SU-DHL-6 (cell line): ENCODE results near the gene NFIB.

Source experiments
- H2AFZ ChIP-seq: fragments of 200-600 bp; sonication (generic); 2 replicates; pipeline ENCODE4 v1.6.1; 2014; ENCODE audit warnings: low read depth, mild to moderate bottlenecking, moderate library complexity, mixed read lengths, antibody characterized with exemption, low read length; ENCODE audit not compliant: severe bottlenecking
- H3F3A ChIP-seq: fragments of 200-600 bp; shearing (Covaris generic); 2 replicates; pipeline ENCODE4 v1.6.0; 2016; ENCODE audit warnings: antibody characterized with exemption, mild to moderate bottlenecking; ENCODE audit not compliant: insufficient read depth
- H3K27ac ChIP-seq: fragments of 200-600 bp; sonication (generic); 2 replicates; pipeline ENCODE4 v1.5.1; 2016; ENCODE audit warnings: low read depth, mild to moderate bottlenecking, low read length, moderate library complexity, mixed read lengths
- H3K27me3 ChIP-seq: fragments of 200-600 bp; sonication (generic), shearing (Covaris generic); 2 replicates; pipeline ENCODE4 v1.6.0; 2014; ENCODE audit warnings: mild to moderate bottlenecking, low read length
- H3K36me3 ChIP-seq: fragments of 200-600 bp; sonication (generic); 2 replicates; pipeline ENCODE4 v1.6.1; 2014; ENCODE audit warnings: mild to moderate bottlenecking, low read length, mixed read lengths
- H3K4me2 ChIP-seq: fragments of 300-600, 200-600 bp; shearing (Covaris generic), sonication (generic); 2 replicates; pipeline ENCODE4 v1.6.0; 2014; ENCODE audit warnings: low read length, low read depth, mild to moderate bottlenecking; ENCODE audit not compliant: poor library complexity, severe bottlenecking
- H3K4me3 ChIP-seq: fragments of 200-600 bp; sonication (generic); 2 replicates; pipeline ENCODE4 v1.5.1; 2014; ENCODE audit warnings: antibody characterized with exemption, low read length, mild to moderate bottlenecking, mixed read lengths; ENCODE audit not compliant: insufficient read depth, poor library complexity, severe bottlenecking
- H3K79me2 ChIP-seq: fragments of 200-600 bp; sonication (generic); 2 replicates; pipeline ENCODE4 v1.6.1; 2014; ENCODE audit warnings: mild to moderate bottlenecking, low read length, moderate library complexity; ENCODE audit not compliant: insufficient read depth
- H3K9ac ChIP-seq: fragments of 200-600 bp; sonication (generic); 2 replicates; pipeline ENCODE4 v1.7.0; 2014; ENCODE audit warnings: mild to moderate bottlenecking, low read length
- H3K9me2 ChIP-seq: fragments of 200-600 bp; sonication (generic); replicated peaks from 2 replicates; pipeline ENCODE4 v1.6.1; 2014; ENCODE audit warnings: low read length; ENCODE audit not compliant: insufficient read depth
- H3K9me3 ChIP-seq: fragments of 200-600 bp; sonication (generic); 2 replicates; pipeline ENCODE4 v1.6.1; 2014; ENCODE audit warnings: low read length, mixed read lengths; ENCODE audit not compliant: insufficient read depth
- H4K20me1 ChIP-seq: fragments of 200-600 bp; sonication (generic); 2 replicates; pipeline ENCODE4 v1.6.1; 2014; ENCODE audit warnings: low read depth, mild to moderate bottlenecking, antibody characterized with exemption, low read length, moderate library complexity, mixed read lengths
- CTCF ChIP-seq: fragments of 200-600 bp; sonication (generic); IDR thresholded peaks from one replicate; pipeline ENCODE4 v1.5.1; 2017; ENCODE audit warnings: antibody characterized with exemption, mild to moderate bottlenecking, low read length, moderate library complexity; ENCODE audit not compliant: insufficient read depth, poor library complexity, severe bottlenecking
- EZH2phosphoT487 ChIP-seq: fragments of 200-600 bp; sonication (generic), shearing (Covaris generic); conservative IDR thresholded peaks from 2 replicates; pipeline ENCODE4 v1.6.1; 2018; ENCODE audit warnings: mild to moderate bottlenecking, antibody characterized with exemption, low read length, moderate library complexity, mixed read lengths

Gene NFIB

GRCh38 chr9:14210428-14210827, 103.5 kb downstream of the NFIB start:
- H2AFZ ChIP-seq: no peak overlapping the region
- H3K27me3 ChIP-seq: no peaks in the 10 kb centered on the region
- no peaks in the 10 kb centered on the region for H3K79me2 ChIP-seq
- no peaks in the 10 kb centered on the region for H3K9me3 ChIP-seq
- no peak for TF ChIP-seq CTCF
- TF ChIP-seq EZH2phosphoT487: no peak
- no peaks in the 10 kb centered on the region for H3K36me3 ChIP-seq
- H3K27ac ChIP-seq: no peak overlapping the region
- H3K4me2 ChIP-seq: no peak overlapping the region
- H3K4me3 ChIP-seq: no peak overlapping the region
- H4K20me1 ChIP-seq: no peaks in the 10 kb centered on the region
- H3F3A ChIP-seq: no peaks in the 10 kb centered on the region
- H3K9ac ChIP-seq: no peak overlapping the region
- no peaks in the 10 kb centered on the region for H3K9me2 ChIP-seq

GRCh38 chr9:14209399-14210345, 104.3 kb downstream of the NFIB start:
- Histone ChIP-seq H3F3A (no peaks in the 10 kb centered on the region), H3K36me3 (no peaks in the 10 kb centered on the region), H3K9ac (no peak overlapping the region), H3K79me2 (no peaks in the 10 kb centered on the region), H4K20me1 (no peaks in the 10 kb centered on the region), H3K9me3 (no peaks in the 10 kb centered on the region), H3K27ac (no peak overlapping the region), H3K27me3 (no peaks in the 10 kb centered on the region), H3K4me2 (no peak overlapping the region), H3K9me2 (no peaks in the 10 kb centered on the region), H3K4me3 (no peak overlapping the region), H2AFZ (no peak overlapping the region)
- TF ChIP-seq CTCF (no peak), EZH2phosphoT487 (no peak)

DNA sequence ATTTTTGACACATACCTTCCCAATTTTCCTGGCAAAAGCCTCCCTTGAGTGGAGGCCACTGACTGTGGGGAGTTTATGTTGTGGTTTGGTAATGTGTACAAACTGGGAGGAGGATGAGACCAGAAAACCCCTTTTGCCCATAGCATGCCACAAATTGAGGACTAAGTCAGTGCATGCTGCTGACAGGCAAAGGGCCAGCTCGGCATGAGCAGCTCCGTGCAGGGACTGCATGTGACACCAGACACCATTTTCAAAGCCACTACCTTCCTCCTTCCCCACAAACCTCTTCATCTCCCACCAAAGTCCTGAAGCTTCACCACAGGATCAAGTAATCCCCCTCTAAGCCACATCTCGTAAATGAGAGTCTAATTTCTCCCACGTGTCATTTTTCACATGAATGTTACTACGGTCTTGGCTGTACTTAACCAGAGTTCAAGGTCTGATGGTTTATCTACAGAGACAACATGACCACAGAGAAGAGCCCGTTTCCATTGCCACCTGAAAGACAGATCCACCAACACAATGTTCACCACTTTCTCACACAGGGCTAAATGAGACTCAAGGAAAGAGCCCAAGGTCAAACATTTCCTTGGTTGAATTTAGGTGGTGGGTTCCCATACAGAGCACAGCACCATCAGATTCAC, 106.5 kb downstream of the NFIB start:
- H3K4me2 ChIP-seq: no peak overlapping the region
- H2AFZ ChIP-seq: no peak overlapping the region
- H3K27ac ChIP-seq: no peak overlapping the region
- no peaks in the 10 kb centered on the region for H3K79me2 ChIP-seq
- no peaks in the 10 kb centered on the region for H3K36me3 ChIP-seq
- TF ChIP-seq EZH2phosphoT487 (no peak), CTCF (no peak)
- H3K27me3 ChIP-seq: no peaks in the 10 kb centered on the region
- H3F3A ChIP-seq: no peaks in the 10 kb centered on the region
- H3K9me2 ChIP-seq: no peaks in the 10 kb centered on the region
- no peaks in the 10 kb centered on the region for H3K9me3 ChIP-seq
- H3K4me3 ChIP-seq: no peak overlapping the region
- no peaks in the 10 kb centered on the region for H4K20me1 ChIP-seq
- H3K9ac ChIP-seq: no peak overlapping the region
